HG02885 (cell line): Measurements from ENCODE around the gene PRPF18.
A peak's percentile ranks its signal among the peaks of the same experiment; 100 is the strongest.

Experiments
- ATAC-seq: cut with Tn5 transposase; IDR thresholded peaks from one replicate; pipeline ENCODE4 v1.9.1; 2021; ENCODE audit warnings: mild to moderate bottlenecking; ENCODE audit not compliant: unreplicated experiment, poor library complexity

The PRPF18 gene

DNA sequence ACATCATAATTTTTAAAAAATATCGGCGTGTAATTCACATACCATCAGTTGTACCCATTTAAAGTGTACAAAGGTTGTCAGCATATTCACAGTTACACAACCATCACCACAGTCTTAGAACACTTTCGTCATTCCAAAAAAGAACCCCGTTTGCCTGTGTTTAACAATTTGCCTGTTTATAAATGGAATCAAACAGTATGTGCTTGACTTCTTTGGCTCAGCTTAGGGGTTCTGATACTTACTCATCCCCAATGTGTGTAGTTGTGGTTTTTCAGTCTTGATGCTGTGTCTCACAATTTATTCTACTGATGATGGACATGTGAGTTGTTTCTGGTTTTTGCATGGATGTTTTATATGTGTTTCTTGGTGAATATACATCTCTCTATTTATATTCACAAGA is 50.0 kb downstream of the PRPF18 start:
- no peak for ATAC-seq

GRCh38 chr10:13637303-13637856 is 50.6 kb downstream of the PRPF18 start:
- ATAC-seq, result no peak

GRCh38 chr10:13637894-13638293 is 51.1 kb downstream of the PRPF18 start:
- ATAC-seq, result no peak

- ATAC-seq, result no peak
These were observed 55.5 kb downstream of the PRPF18 start for GRCh38 chr10:13642293-13642692.

DNA sequence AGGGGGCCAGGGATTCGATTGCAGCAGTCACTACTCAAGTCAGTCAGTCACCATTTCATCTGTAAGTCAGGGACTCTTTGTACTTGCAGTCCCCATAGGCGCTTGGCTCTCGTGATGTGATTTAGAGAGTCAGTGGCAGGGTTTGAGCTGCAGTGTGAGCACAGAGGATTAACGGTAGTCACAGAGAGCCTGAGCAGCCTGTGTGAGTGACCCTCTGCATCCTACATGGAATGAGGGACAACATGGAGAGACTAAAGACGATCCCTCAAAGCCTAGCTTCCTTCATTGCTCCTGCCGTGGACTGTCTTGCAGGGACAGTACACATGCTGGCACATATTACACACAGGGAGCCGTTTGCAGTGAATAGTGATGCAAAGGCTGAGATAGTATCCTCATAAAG is 56.3 kb downstream of the PRPF18 start:
- ATAC-seq, result no peak

- no peak for ATAC-seq
These were observed 58.1 kb downstream of the PRPF18 start for GRCh38 chr10:13644866-13645265.

DNA sequence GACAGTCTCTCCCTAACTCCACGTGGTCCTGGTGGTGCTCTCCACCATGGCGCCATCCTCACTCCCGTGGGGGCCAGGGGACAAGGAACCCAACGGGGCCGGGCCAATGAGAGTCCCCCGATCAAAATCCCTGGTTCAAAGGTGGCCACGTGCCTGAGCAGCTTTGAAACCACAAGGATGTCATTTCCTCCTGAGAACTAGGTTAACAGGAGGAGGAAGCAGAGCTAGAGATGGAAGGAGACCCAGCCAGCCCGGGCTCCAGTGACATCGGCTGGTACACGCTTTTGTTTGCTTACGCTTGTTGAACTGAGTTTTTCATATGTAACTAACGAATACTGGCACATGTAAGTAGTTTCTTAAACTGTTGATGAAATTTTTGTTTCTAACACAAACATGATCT is 61.7 kb downstream of the PRPF18 start:
- ATAC-seq, result no peak

GRCh38 chr10:13649844-13650520 is 63.2 kb downstream of the PRPF18 start:
- ATAC-seq, result no peak

DNA sequence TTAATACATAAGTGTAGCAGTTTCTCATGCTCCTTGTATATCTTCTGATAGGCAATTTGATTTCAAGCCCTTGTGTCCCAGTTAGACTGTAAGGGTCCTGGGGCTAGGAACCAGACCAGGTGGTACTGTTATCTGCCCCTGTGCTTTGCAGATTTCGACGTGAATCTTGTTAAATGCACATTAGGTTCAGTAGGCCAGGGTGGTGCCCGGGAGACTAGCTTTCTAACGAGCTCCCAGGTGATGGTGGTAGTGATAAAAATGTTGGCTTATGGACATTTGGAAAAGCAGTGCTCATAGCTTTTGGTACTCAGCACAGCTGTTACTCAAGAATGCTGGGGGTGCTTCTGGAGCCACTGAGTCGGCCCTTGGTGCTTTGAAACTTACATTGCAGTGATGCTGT is 64.2 kb downstream of the PRPF18 start:
- ATAC-seq, result no peak

GRCh38 chr10:13651969-13652720 is 65.4 kb downstream of the PRPF18 start:
- no peak for ATAC-seq

- no peak for ATAC-seq
These were observed 66.1 kb downstream of the PRPF18 start for GRCh38 chr10:13652860-13653259.

- no peak for ATAC-seq
These were observed 67.5 kb downstream of the PRPF18 start for GRCh38 chr10:13654118-13654830.

DNA sequence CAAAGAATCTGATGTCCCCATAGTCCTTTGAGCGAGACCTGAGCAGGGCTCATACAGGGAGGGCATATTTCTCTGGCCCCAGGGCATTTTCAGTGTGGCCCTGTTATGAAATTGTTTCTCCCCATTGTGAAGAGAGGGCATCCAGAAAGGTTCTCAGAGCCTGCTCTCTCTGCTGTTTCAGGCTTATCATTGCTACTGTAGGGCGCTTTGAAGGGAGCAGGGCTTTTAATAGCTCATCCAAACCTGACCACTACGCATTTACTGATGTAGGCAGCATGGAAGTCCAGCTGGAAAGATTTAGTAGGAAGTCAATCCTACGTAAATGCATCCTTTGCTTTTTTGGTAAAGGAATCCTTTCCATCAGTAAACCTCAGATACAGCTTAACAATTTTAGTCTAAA is 68.1 kb downstream of the PRPF18 start:
- no peak for ATAC-seq

GRCh38 chr10:13656337-13657100 is 69.8 kb downstream of the PRPF18 start:
- no peak for ATAC-seq

GRCh38 chr10:13657101-13657680 is 70.4 kb downstream of the PRPF18 start:
- no peak for ATAC-seq

- ATAC-seq, result no peak
These were observed 71.5 kb downstream of the PRPF18 start for GRCh38 chr10:13658264-13658663.

GRCh38 chr10:13658871-13659685 is 72.3 kb downstream of the PRPF18 start:
- no peak for ATAC-seq

DNA sequence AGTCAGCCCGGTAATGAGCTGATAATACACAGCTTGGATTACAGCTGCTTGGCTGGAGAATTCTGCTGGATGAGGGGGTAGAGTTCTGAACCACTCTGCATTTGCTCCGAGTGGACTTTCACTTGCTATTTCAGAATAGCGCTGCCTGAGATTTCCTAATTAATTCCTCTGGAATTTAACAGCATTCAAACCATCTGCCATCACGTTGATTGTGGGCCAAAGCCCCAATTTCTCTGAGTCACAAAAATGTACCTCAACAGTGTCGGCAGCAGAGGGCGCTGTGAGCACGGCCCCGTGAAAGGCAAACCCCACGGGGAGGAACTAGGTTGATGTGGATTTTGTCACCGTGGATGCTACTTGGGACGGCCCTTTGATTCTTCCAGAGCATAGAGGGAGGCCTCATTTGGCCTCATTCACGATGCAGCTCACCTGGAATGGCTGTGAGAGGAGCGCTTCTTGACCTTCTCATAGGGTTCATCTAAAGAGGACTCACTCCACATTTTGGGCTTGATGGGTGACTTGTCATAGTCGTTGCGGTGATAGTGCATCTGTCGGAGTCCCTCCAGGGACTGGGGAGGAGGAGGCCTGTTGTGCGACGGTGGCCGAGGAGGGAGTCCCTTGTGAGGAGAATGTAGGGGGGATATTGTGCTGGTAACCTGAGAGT is 73.3 kb downstream of the PRPF18 start:
- ATAC-seq, result peak; percentile 49

DNA sequence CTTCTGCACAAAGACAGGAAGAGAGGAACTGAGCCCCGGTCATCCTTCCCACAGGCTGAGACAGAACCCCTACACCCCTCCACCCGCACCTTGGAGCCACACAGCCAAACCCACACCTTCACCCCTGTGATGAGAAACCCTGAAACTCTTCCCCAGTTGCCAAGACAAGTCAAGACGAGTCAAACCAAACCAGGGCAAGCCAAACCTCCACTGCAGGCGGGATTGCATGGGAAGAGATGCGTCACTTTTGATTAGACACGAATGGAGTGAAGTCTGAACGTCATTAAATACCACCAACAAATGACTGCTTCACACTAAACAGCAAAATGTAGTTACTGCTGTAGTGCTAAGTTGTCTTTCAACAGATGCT is 73.8 kb downstream of the PRPF18 start:
- ATAC-seq, result no peak
